PC-3 (cell line): Measurements from ENCODE around the gene GNG10. TPM values are rescaled to one million over a fixed set of nuclear protein-coding genes. Genes with fewer than 3 reads are reported as not detected.
"Not testable (repeated sequence)": the region's sequence is repeated elsewhere in the genome, so short reads cannot be mapped to it uniquely, and the experiment has no call there.

Experiments used
- ATAC-seq: fragments of 200-7000 bp; cut with Tn5 transposase; 2 replicates; pipeline ENCODE4 v1.9.1; 2020; ENCODE audit warnings: mild to moderate bottlenecking, moderate library complexity
- BruUV-seq: library from RNA; stranded (reverse); fragments of 400-500 nt; replicated peaks from 2 replicates; lab custom pipeline; 2021; lab: Mats Ljungman, UMichigan
- CTCF ChIA-PET: fragments of 300-600 bp; sonication (Branson Sonifier 250); formaldehyde crosslinking; loops from one replicate; lab custom pipeline; 2022; ENCODE audit warnings: antibody characterized with exemption; lab: Charles Lee
- POLR2A ChIA-PET: fragments of 300-600 bp; sonication (Branson Sonifier 250); formaldehyde crosslinking; loops from one replicate; lab custom pipeline; 2022; ENCODE audit warnings: antibody characterized with exemption; ENCODE audit not compliant: unreplicated experiment; lab: Charles Lee
- DNase-seq: peaks from one replicate; pipeline ENCODE4 v3.0.0-alpha.2; 2015
- H2AFZ ChIP-seq: fragments of 300-600 bp; sonication (generic); 2 replicates; pipeline ENCODE4 v1.6.0; 2016; ENCODE audit warnings: antibody characterized with exemption, low read length
- H3F3A ChIP-seq: fragments of 300-600 bp; sonication (generic); one replicate; pipeline ENCODE4 v1.6.0; 2017; ENCODE audit warnings: antibody characterized with exemption, low read length, control low read depth, mild to moderate bottlenecking; ENCODE audit not compliant: unreplicated experiment
- H3K27ac ChIP-seq: fragments of 300-600 bp; sonication (generic); 2 replicates; pipeline ENCODE4 v1.5.1; 2016; ENCODE audit warnings: mild to moderate bottlenecking, low read length
- H3K27me3 ChIP-seq: fragments of 300-600 bp; sonication (generic); 2 replicates; pipeline ENCODE4 v1.6.1; 2016; ENCODE audit warnings: low read length, mixed read lengths
- H3K36me3 ChIP-seq: fragments of 300-600 bp; sonication (generic); 2 replicates; pipeline ENCODE4 v1.6.1; 2016; ENCODE audit warnings: low read depth, mixed run types, low read length, mixed read lengths
- H3K4me1 ChIP-seq: fragments of 300-600 bp; sonication (generic); 2 replicates; pipeline ENCODE4 v1.5.1; 2016; ENCODE audit warnings: low read length; ENCODE audit not compliant: insufficient read depth
- H3K4me2 ChIP-seq: fragments of 300-600 bp; sonication (generic); 2 replicates; pipeline ENCODE4 v1.6.0; 2016; ENCODE audit warnings: low read length
- H3K4me3 ChIP-seq: fragments of 300-600 bp; sonication (generic); 2 replicates; pipeline ENCODE4 v1.5.1; 2016; ENCODE audit warnings: mild to moderate bottlenecking, low read length, mixed read lengths
- H3K79me2 ChIP-seq: fragments of 300-600 bp; sonication (generic); 2 replicates; pipeline ENCODE4 v1.6.1; 2017; ENCODE audit warnings: low read length, mixed read lengths
- H3K9ac ChIP-seq: fragments of 300-600 bp; sonication (generic); 2 replicates; pipeline ENCODE4 v1.6.0; 2016; ENCODE audit warnings: mild to moderate bottlenecking, low read length
- H3K9me2 ChIP-seq: fragments of 300-600 bp; sonication (generic); replicated peaks from 2 replicates; pipeline ENCODE4 v1.6.1; 2016; ENCODE audit warnings: mixed run types, low read length, mixed read lengths
- H3K9me3 ChIP-seq: fragments of 300-600 bp; sonication (generic); 2 replicates; pipeline ENCODE4 v1.6.1; 2016; ENCODE audit warnings: low read length, mixed read lengths
- H4K20me1 ChIP-seq: fragments of 300-600 bp; sonication (generic); 2 replicates; pipeline ENCODE4 v1.6.1; 2016; ENCODE audit warnings: low read length, mixed read lengths
- CTCF ChIP-seq: fragments of 300-600 bp; sonication (generic); conservative IDR thresholded peaks from 2 replicates; pipeline ENCODE4 v1.5.1; 2017; ENCODE audit warnings: antibody characterized with exemption, low read depth, mild to moderate bottlenecking, low read length
- EZH2 ChIP-seq: fragments of 300-600 bp; sonication (generic); IDR thresholded peaks from one replicate; pipeline ENCODE4 v1.6.1; 2017; ENCODE audit warnings: antibody characterized with exemption, mild to moderate bottlenecking, low read length; ENCODE audit not compliant: unreplicated experiment
- EZH2phosphoT487 ChIP-seq: fragments of 300-600 bp; sonication (generic); IDR thresholded peaks from 2 replicates; pipeline ENCODE4 v1.6.1; 2018; ENCODE audit warnings: mild to moderate bottlenecking, antibody characterized with exemption, low read length, borderline replicate concordance
- intact Hi-C: fragments of 100-400 bp; cut with micrococcal nuclease; formaldehyde crosslinking; loops from 2 replicates; pipeline ENCODE4 v1.9.0; 2023
- total RNA-seq: library from RNA; depleted of rRNA; stranded (reverse); fragments of >200 nt; gene quantifications from 2 replicates; pipeline ENCODE4 v1.2.3, GENCODE V29; 2014

The GNG10 gene
- total RNA-seq, 1 experiment from 2014 or later = 50.7 TPM

GRCh38 chr9:111615928-111616327, 45.5 kb upstream of the GNG10 start:
- Histone ChIP-seq H3K4me2 (no peak overlapping the region), H3K4me1 (no peaks in the 10 kb centered on the region; the same call in 1 of the 2 replicates), H3K9me3 (no peaks in the 10 kb centered on the region), H3K27ac (no peak overlapping the region), H4K20me1 (no peaks in the 10 kb centered on the region), H2AFZ (no peak overlapping the region), H3F3A (no peaks in the 10 kb centered on the region), H3K9me2 (no peaks in the 10 kb centered on the region), H3K36me3 (no peaks in the 10 kb centered on the region), H3K27me3 (no peaks in the 10 kb centered on the region), H3K9ac (no peak overlapping the region), H3K4me3 (no peak overlapping the region), H3K79me2 (no peaks in the 10 kb centered on the region)
- no peak for TF ChIP-seq EZH2phosphoT487
- no peak for TF ChIP-seq CTCF
- TF ChIP-seq EZH2 = no peak
- intact Hi-C loops = no loop called here
- DNase-seq = no peak
- CTCF ChIA-PET = no interaction called here
- POLR2A ChIA-PET = no interaction called here
- no TSS peak for BruUV-seq
- ATAC-seq = no peak

GRCh38 chr9:111617349-111617748, 44.1 kb upstream of the GNG10 start:
- H3K4me3 ChIP-seq, ATAC-seq, intact Hi-C loops, H3K9me3 ChIP-seq, H3K27ac ChIP-seq, H2AFZ ChIP-seq, H4K20me1 ChIP-seq, H3F3A ChIP-seq, H3K4me1 ChIP-seq, H3K9me2 ChIP-seq, BruUV-seq, POLR2A ChIA-PET, H3K27me3 ChIP-seq, DNase-seq, H3K36me3 ChIP-seq, H3K79me2 ChIP-seq, H3K9ac ChIP-seq, H3K4me2 ChIP-seq, CTCF ChIA-PET: not testable (repeated sequence)

- H4K20me1 ChIP-seq = no peaks in the 10 kb centered on the region
- H3K9me2 ChIP-seq = no peaks in the 10 kb centered on the region
- POLR2A ChIA-PET = no interaction called here
- no peak overlapping the region for H3K27ac ChIP-seq
- no peaks in the 10 kb centered on the region for H3F3A ChIP-seq
- ATAC-seq (peak; percentile 88), DNase-seq (peak; percentile 52)
- H3K4me3 ChIP-seq = no peak overlapping the region
- no peaks in the 10 kb centered on the region; the same call in 1 of the 2 replicates for H3K4me1 ChIP-seq
- no peaks in the 10 kb centered on the region for H3K79me2 ChIP-seq
- BruUV-seq = no TSS peak
- intact Hi-C loops = loop anchor here (1.0 kb wide), 1 partner anchor 24 kb away; no protein-coding TSS in a partner anchor
- H3K27me3 ChIP-seq = no peaks in the 10 kb centered on the region
- TF ChIP-seq CTCF (peak; percentile 72), EZH2phosphoT487 (no peak)
- CTCF ChIA-PET = interaction anchor here (0.6 to 1.1 kb wide), 4 partner anchors 17 to 744 kb away, joined by 3 to 18 read pairs (median 5); partner anchors contain the start of gene PTGR1
- H2AFZ ChIP-seq = no peak overlapping the region
- H3K4me2 ChIP-seq = no peak overlapping the region
- no peaks in the 10 kb centered on the region for H3K9me3 ChIP-seq
- no peaks in the 10 kb centered on the region for H3K36me3 ChIP-seq
- no peak overlapping the region for H3K9ac ChIP-seq
Observed at GRCh38 chr9:111621895-111622480, 39.4 kb upstream of the GNG10 start.
